HepG2 (cell line): ENCODE results near the gene DNAJC15. TPM values are rescaled to one million over a fixed set of nuclear protein-coding genes. Genes with fewer than 3 reads are reported as not detected.
A peak's percentile ranks its signal among the peaks of the same experiment; 100 is the strongest.

Experiments used
- ATAC-seq: fragments of 200-7000 bp; cut with Tn5 transposase; 3 replicates; pipeline ENCODE4 v1.9.1; 2020; ENCODE audit warnings: mild to moderate bottlenecking, moderate library complexity
- BruUV-seq: library from RNA; stranded (reverse); fragments of 400-500 nt; replicated peaks from 2 replicates; lab custom pipeline; 2021; lab: Mats Ljungman, UMichigan
- CTCF ChIA-PET: fragments of 300-600 bp; formaldehyde crosslinking; extraction: SDS; loops from one replicate; lab custom pipeline; 2021; ENCODE audit warnings: low total read pairs, inconsistent platforms, low intra/inter-chr PET ratio; lab: Yijun Ruan, JAX
- POLR2A ChIA-PET: fragments of 350-600 bp; sonication (Branson Sonifier 250); formaldehyde crosslinking; loops from one replicate; lab custom pipeline; 2020; ENCODE audit warnings: antibody characterized with exemption, inconsistent platforms; lab: Yijun Ruan, JAX
- DNase-seq: peaks from one replicate; pipeline ENCODE4 v3.0.0-alpha.2; 2015; ENCODE audit warnings: low spot score
- FAIRE-seq: peaks from 3 replicates; lab custom pipeline; 2011; peaks lifted over from hg19 to GRCh38; lab: Jason Lieb, UNC
- H2AFZ ChIP-seq: one replicate; pipeline ENCODE4 v1.6.1; 2011; ENCODE audit warnings: low read length, inconsistent platforms
- H3K27ac ChIP-seq: fragments of 300-600 bp; 3 replicates; pipeline ENCODE4 v1.8.0; 2011; ENCODE audit warnings: mixed run types, mild to moderate bottlenecking, mixed read lengths, low read length, inconsistent platforms; ENCODE audit not compliant: insufficient read depth; ENCODE audit errors: extremely low read length
- H3K27me3 ChIP-seq, 2 experiments: fragments of 200-600 bp in 1 of 2; 2 replicates in 1 of 2; 3 replicates in 1 of 2; pipeline versions ENCODE4 v1.6.0 to v1.8.0; 2011; ENCODE audit warnings: low read length in 2 of 2, mild to moderate bottlenecking in 2 of 2, moderate library complexity in 2 of 2, inconsistent platforms in 1 of 2; ENCODE audit not compliant: insufficient read depth in 2 of 2, control insufficient read depth in 1 of 2
- H3K36me3 ChIP-seq, 2 experiments: fragments of 200-600 bp in 1 of 2; replicated peaks in 1 of 2; 2 replicates in 1 of 2; 3 replicates in 1 of 2; pipeline versions ENCODE4 v1.5.1 to v1.8.0; 2011; ENCODE audit warnings: low read length in 2 of 2, inconsistent platforms in 1 of 2; ENCODE audit not compliant: insufficient read depth in 2 of 2, control insufficient read depth in 1 of 2
- H3K4me1 ChIP-seq: 2 replicates; pipeline ENCODE4 v1.5.1; 2012; ENCODE audit warnings: low read length, inconsistent platforms; ENCODE audit not compliant: insufficient read depth
- H3K4me2 ChIP-seq: 2 replicates; pipeline ENCODE4 v1.6.0; 2011; ENCODE audit warnings: low read depth, low read length, inconsistent platforms
- H3K4me3 ChIP-seq, 3 experiments: fragments of 200-600 bp in 1 of 3; sonication (generic), shearing (Covaris generic) in 1 of 3; replicated peaks in 1 of 3; 2 replicates each; pipeline ENCODE4 v1.5.1; 2011 to 2016; ENCODE audit warnings: low read length in 3 of 3, inconsistent platforms in 2 of 3, low read depth in 2 of 3, mild to moderate bottlenecking in 2 of 3, control low read depth in 1 of 3, mixed read lengths in 1 of 3; ENCODE audit not compliant: insufficient read depth in 1 of 3
- H3K79me2 ChIP-seq: one replicate; pipeline ENCODE4 v1.6.1; 2011; ENCODE audit warnings: low read length, inconsistent platforms; ENCODE audit not compliant: insufficient read depth
- H3K9ac ChIP-seq: 2 replicates; pipeline ENCODE4 v1.6.0; 2011; ENCODE audit warnings: mild to moderate bottlenecking, low read depth, low read length, inconsistent platforms; ENCODE audit not compliant: insufficient read depth
- H3K9me3 ChIP-seq: 2 replicates; pipeline ENCODE4 v1.5.1; 2012; ENCODE audit warnings: mild to moderate bottlenecking, low read length
- H4K20me1 ChIP-seq: 2 replicates; pipeline ENCODE4 v1.6.0; 2011; ENCODE audit warnings: inconsistent platforms, mild to moderate bottlenecking, low read length, moderate library complexity; ENCODE audit not compliant: insufficient read depth
- AHDC1 ChIP-seq: sonication (generic); formaldehyde crosslinking; IDR thresholded peaks from 2 replicates; pipeline ENCODE4 v1.5.1; 2020; ENCODE audit warnings: mild to moderate bottlenecking, missing genetic modification reagents, borderline replicate concordance
- BHLHE40 ChIP-seq: IDR thresholded peaks from 2 replicates; pipeline ENCODE4 v1.6.1; 2011; ENCODE audit warnings: low read length, improper control_type of control experiment
- CEBPB ChIP-seq: IDR thresholded peaks from 2 replicates; pipeline ENCODE4 v1.6.1; 2011; ENCODE audit warnings: low read depth, low read length, improper control_type of control experiment, borderline replicate concordance
- GRHL1 ChIP-seq: sonication (generic); formaldehyde crosslinking; conservative IDR thresholded peaks from 2 replicates; pipeline ENCODE4 v1.8.0; 2022; ENCODE audit warnings: missing genetic modification reagents
- ISX ChIP-seq: sonication (generic); formaldehyde crosslinking; conservative IDR thresholded peaks from 2 replicates; pipeline ENCODE4 v1.5.0; 2020; ENCODE audit warnings: missing genetic modification reagents
- ZNF234 ChIP-seq: sonication (generic); formaldehyde crosslinking; conservative IDR thresholded peaks from 2 replicates; pipeline ENCODE4 v1.5.1; 2020; ENCODE audit warnings: mild to moderate bottlenecking, missing genetic modification reagents
- whole genome bisulfite sequencing: methylation state at CpG from one replicate; pipeline ENCODE4 v1.1.6; 2017; ENCODE audit warnings: low lambda C conversion rate; 5-methylcytosine and 5-hydroxymethylcytosine counted together
- in situ Hi-C: cut with HindIII; loops from 2 replicates; pipeline ENCODE4 v1.10.0; 2017; ENCODE audit warnings: low pct_unique_long_range_greater_than_20kb; ENCODE audit not compliant: extremely low pct_ligation_motif_present
- intact Hi-C: fragments of 100-400 bp; cut with micrococcal nuclease; formaldehyde crosslinking; loops from one replicate; pipeline ENCODE4 v1.10.0; 2022; ENCODE audit not compliant: unreplicated experiment
- polyA plus RNA-seq, 8 experiments: library from polyadenylated mRNA; depleted of rRNA in 3 of 8; stranded (reverse) in 7 of 8; unstranded in 1 of 8; fragments of >200 nt; fragmentation: Illumina TruSeq in 4 of 8; extraction: Trizol in 4 of 8; gene quantifications; 2 replicates each; pipeline versions ENCODE4 v1.2.1 to v1.2.3, GENCODE V29; 2011 to 2016; ENCODE audit warnings: low read depth in 4 of 8, missing spikeins in 1 of 8, mixed read lengths in 1 of 8; ENCODE audit not compliant: insufficient read depth in 1 of 8
- total RNA-seq, 5 experiments: library from RNA; depleted of rRNA; stranded (reverse); fragments of >200 nt; fragmentation: Illumina TruSeq; extraction: Trizol; gene quantifications; 2 replicates each; pipeline ENCODE4 v1.2.3, GENCODE V29; 2016; ENCODE audit warnings: low read depth in 1 of 5

DNAJC15 gene
- total and polyA plus RNA-seq, 2 of the 13 experiments (the other 11 are each of a cell fraction or from before 2014, with no cell fraction given), result 23.0 to 31.9 TPM

- 77% methylated on average over 2 of the region's 2 CpGs for WGBS
These were observed 2.9 kb downstream of the DNAJC15 start for GRCh38 chr13:43026262-43026661.

More at GRCh38 chr13:43026262-43026661, 2.9 kb downstream of the DNAJC15 start:
- no peak for DNase-seq
- Histone ChIP-seq H3K4me1 (peaks cover 32% of the 10 kb centered on the region), H2AFZ (no peak overlapping the region), H3K4me2 (no peak overlapping the region), H4K20me1 (no peaks in the 10 kb centered on the region; the same call in 1 of the 2 replicates), H3K4me3 (no peak overlapping the region), H3K27ac (no peak overlapping the region), H3K9ac (no peak overlapping the region), H3K27me3 (no peaks in the 10 kb centered on the region; a peak in 1 of 5 replicates)
- BruUV-seq, result no TSS peak
- ChIA-PET CTCF (no interaction called here), POLR2A (no interaction called here)
- intact Hi-C loops, result no loop called here
- in situ Hi-C loops, result no loop called here
- no peak for ATAC-seq
- TF ChIP-seq GRHL1 (CRISPR knock-in tag) (no peak), ZNF234 (CRISPR knock-in tag) (no peak), CEBPB (peak; percentile 56), BHLHE40 (no peak), AHDC1 (CRISPR knock-in tag) (no peak), ISX (no peak)
- TF ChIP-seq, all 625 proteins: peak for 1
- no peak for FAIRE-seq
- H3K36me3 ChIP-seq, result no peaks in the 10 kb centered on the region
- H3K79me2 ChIP-seq, result peaks cover 48% of the 10 kb centered on the region
- H3K9me3 ChIP-seq, result no peaks in the 10 kb centered on the region
